Measurements from ENCODE around the gene STARD10. TPM values are rescaled to one million over a fixed set of nuclear protein-coding genes. Genes with fewer than 3 reads are reported as not detected.
"Not testable (repeated sequence)": the region's sequence is repeated elsewhere in the genome, so short reads cannot be mapped to it uniquely, and the experiment has no call there.

The STARD10 gene
- total RNA-seq, 1 donor from 2014 or later = 38.4 TPM

DNA sequence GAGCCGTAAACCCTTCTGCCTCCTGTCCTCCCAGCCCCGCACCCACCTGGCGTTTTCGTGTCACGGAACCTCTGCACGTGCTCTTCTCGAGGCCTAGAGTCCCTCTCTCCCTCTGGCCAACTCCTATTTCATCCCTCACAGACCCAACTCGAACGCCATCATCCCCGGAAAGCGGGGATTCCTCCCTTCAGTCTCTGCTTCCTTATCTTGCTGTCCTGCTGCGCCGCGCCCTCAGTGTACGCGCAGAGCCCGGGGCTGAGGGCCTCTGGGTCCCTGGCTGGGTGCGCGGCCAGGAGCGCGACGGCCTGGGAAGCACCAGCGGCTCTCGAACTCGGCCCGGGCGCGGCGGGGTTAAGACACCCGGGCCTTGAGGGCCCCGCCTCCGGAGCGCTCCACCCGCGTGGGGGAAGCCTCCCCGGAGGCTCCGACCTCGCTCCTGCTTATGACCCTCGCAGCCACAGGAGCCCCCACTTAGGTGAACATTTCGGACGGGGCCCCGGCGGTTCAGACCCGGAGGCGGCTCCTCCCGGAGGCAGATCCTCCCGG is 20.0 kb upstream of the STARD10 start:
- no peak for DNase-seq (ENCODE audit: low read depth)
- TF ChIP-seq EZH2 (IDR thresholded peaks at IDR 0.05; ENCODE audit: insufficient read depth, low read length) = no peak
- TF ChIP-seq, protein P1, sequence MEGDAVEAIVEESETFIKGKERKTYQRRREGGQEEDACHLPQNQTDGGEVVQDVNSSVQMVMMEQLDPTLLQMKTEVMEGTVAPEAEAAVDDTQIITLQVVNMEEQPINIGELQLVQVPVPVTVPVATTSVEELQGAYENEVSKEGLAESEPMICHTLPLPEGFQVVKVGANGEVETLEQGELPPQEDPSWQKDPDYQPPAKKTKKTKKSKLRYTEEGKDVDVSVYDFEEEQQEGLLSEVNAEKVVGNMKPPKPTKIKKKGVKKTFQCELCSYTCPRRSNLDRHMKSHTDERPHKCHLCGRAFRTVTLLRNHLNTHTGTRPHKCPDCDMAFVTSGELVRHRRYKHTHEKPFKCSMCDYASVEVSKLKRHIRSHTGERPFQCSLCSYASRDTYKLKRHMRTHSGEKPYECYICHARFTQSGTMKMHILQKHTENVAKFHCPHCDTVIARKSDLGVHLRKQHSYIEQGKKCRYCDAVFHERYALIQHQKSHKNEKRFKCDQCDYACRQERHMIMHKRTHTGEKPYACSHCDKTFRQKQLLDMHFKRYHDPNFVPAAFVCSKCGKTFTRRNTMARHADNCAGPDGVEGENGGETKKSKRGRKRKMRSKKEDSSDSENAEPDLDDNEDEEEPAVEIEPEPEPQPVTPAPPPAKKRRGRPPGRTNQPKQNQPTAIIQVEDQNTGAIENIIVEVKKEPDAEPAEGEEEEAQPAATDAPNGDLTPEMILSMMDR (IDR thresholded peaks at IDR 0.05; ENCODE audit: insufficient read depth, low read depth, low read length) = no peak
- H3K27me3 ChIP-seq (ENCODE audit: insufficient read depth, low read length) = no peaks in the 10 kb centered on the region
- H2AFZ ChIP-seq (ENCODE audit: low read depth, low read length) = peak overlapping the region; percentile 99
- peak overlapping the region; percentile 97 for H3K4me2 ChIP-seq (ENCODE audit: low read length)
- H3K4me1 ChIP-seq (ENCODE audit: insufficient read depth, low read length) = peaks cover 35% of the 10 kb centered on the region
- peaks cover 22% of the 10 kb centered on the region for H3K4me1 Mint-ChIP-seq (ENCODE audit: low read depth, unreplicated experiment)
- peaks cover 2% of the 10 kb centered on the region for H3K9me3 Mint-ChIP-seq (ENCODE audit: unreplicated experiment)
- peaks cover 2% of the 10 kb centered on the region for H3K27me3 Mint-ChIP-seq (ENCODE audit: low read depth, unreplicated experiment)
- no peaks in the 10 kb centered on the region for H4K20me1 ChIP-seq (ENCODE audit: insufficient read depth, low read length)
- no peaks in the 10 kb centered on the region for H3K9me3 ChIP-seq (ENCODE audit: insufficient read depth, low read depth, low read length)
- H3K4me3 ChIP-seq (ENCODE audit: insufficient read depth, low read depth, low read length) = peak overlapping the region; percentile 78
- H3K4me3 Mint-ChIP-seq (ENCODE audit: unreplicated experiment) = peak overlapping the region; percentile 90
- H3K36me3 Mint-ChIP-seq (ENCODE audit: low read depth, unreplicated experiment) = peaks cover 11% of the 10 kb centered on the region
- H3K27ac Mint-ChIP-seq (ENCODE audit: unreplicated experiment) = peak overlapping the region; percentile 95
- H3K36me3 ChIP-seq (ENCODE audit: insufficient read depth, low read length) = peaks cover under 1% of the 10 kb centered on the region
- no peak for FAIRE-seq
- peaks cover 17% of the 10 kb centered on the region for H3K79me2 ChIP-seq (ENCODE audit: insufficient read depth, low read length)
- peak overlapping the region; percentile 93 for H3K9ac ChIP-seq (ENCODE audit: low read length)
- H3K27ac ChIP-seq (ENCODE audit: low read depth, low read length) = peak overlapping the region; percentile 96

DNA sequence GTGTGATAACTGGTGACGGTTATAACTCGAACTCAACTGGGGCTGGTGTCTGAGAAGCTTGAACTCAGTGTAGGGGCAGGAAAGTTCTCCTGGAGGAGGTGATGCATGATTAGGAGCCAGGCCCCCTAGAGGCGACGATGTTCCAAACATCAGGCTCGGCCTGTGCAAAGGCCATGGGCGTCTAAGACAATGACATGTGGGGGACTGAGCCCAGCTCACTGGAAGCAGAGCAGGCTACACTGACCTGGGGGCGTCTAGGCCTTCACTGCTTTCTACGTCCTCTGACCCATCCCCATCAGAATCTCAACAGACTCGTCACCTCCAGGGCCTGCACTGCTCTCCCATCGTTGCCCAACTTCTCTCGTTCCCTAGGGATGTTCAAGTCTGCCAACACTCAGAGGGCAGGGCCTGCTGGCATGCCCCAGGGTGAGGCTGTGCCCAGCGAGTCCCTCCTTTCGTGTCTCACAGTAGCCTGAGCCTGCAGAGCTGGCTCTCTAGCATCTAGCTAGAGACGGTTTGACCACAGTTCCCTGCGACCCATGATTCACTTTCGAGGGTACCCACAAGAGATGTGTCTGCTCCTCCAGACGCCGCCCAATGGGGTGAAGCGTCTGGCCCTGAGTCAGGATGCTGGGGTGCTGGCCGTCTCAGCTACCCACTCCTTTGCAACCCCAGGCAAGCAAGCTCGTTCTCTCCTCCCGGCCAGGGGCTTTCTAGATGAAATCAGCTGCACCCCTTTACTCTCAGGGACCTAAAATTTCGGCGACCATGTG is 19.3 kb upstream of the STARD10 start:
- peak overlapping the region; percentile 78 for H3K4me3 ChIP-seq (ENCODE audit: insufficient read depth, low read depth, low read length)
- H3K4me2 ChIP-seq (ENCODE audit: low read length) = peak overlapping the region; percentile 97
- H3K4me1 ChIP-seq (ENCODE audit: insufficient read depth, low read length) = peaks cover 39% of the 10 kb centered on the region
- Mint-ChIP-seq H3K4me1 (ENCODE audit: low read depth, unreplicated experiment) (peaks cover 24% of the 10 kb centered on the region), H3K27me3 (ENCODE audit: low read depth, unreplicated experiment) (peaks cover 2% of the 10 kb centered on the region), H3K9me3 (ENCODE audit: unreplicated experiment) (peaks cover 1% of the 10 kb centered on the region), H3K4me3 (ENCODE audit: unreplicated experiment) (peak overlapping the region; percentile 90), H3K36me3 (ENCODE audit: low read depth, unreplicated experiment) (peaks cover 10% of the 10 kb centered on the region), H3K27ac (ENCODE audit: unreplicated experiment) (peak overlapping the region; percentile 95)
- peaks cover 17% of the 10 kb centered on the region for H3K79me2 ChIP-seq (ENCODE audit: insufficient read depth, low read length)
- DNase-seq (ENCODE audit: low read depth) (peak; percentile 59), FAIRE-seq (no peak)
- H3K9ac ChIP-seq (ENCODE audit: low read length) = peak overlapping the region; percentile 93
- H3K9me3 ChIP-seq (ENCODE audit: insufficient read depth, low read depth, low read length) = no peaks in the 10 kb centered on the region
- no peaks in the 10 kb centered on the region for H4K20me1 ChIP-seq (ENCODE audit: insufficient read depth, low read length)
- peak overlapping the region; percentile 96 for H3K27ac ChIP-seq (ENCODE audit: low read depth, low read length)
- peak overlapping the region; percentile 99 for H2AFZ ChIP-seq (ENCODE audit: low read depth, low read length)
- H3K36me3 ChIP-seq (ENCODE audit: insufficient read depth, low read length) = no peaks in the 10 kb centered on the region
- H3K27me3 ChIP-seq (ENCODE audit: insufficient read depth, low read length) = no peaks in the 10 kb centered on the region
- TF ChIP-seq EZH2 (IDR thresholded peaks at IDR 0.05; ENCODE audit: insufficient read depth, low read length) = no peak
- TF ChIP-seq, protein P1 (IDR thresholded peaks at IDR 0.05; ENCODE audit: insufficient read depth, low read depth, low read length) = peak; percentile 48

DNA sequence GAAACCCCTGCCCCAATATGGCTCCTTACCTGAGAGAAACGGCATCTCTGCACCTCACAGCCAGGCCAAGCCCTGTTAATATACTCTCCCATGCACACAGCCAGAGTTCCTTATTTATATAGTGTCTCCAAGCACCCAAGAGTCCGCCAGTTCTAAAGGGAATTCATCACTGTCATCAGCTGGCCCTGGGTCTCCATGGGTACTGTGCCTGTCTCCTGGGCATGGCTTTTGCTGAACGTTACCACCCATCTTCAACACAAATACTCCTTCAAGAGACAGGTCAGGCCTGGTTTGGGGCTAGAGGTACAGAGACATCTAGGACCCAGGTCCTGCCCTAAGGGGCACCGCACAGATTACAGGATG is 18.7 kb upstream of the STARD10 start:
- peak overlapping the region; percentile 90 for H3K4me3 Mint-ChIP-seq (ENCODE audit: unreplicated experiment)
- Histone ChIP-seq H3K4me2 (ENCODE audit: low read length) (peak overlapping the region; percentile 97), H3K27me3 (ENCODE audit: insufficient read depth, low read length) (no peaks in the 10 kb centered on the region), H3K79me2 (ENCODE audit: insufficient read depth, low read length) (peaks cover 17% of the 10 kb centered on the region), H3K9me3 (ENCODE audit: insufficient read depth, low read depth, low read length) (no peaks in the 10 kb centered on the region), H4K20me1 (ENCODE audit: insufficient read depth, low read length) (no peaks in the 10 kb centered on the region), H3K9ac (ENCODE audit: low read length) (peak overlapping the region; percentile 93), H3K4me3 (ENCODE audit: insufficient read depth, low read depth, low read length) (peak overlapping the region; percentile 78), H3K27ac (ENCODE audit: low read depth, low read length) (peak overlapping the region; percentile 9), H2AFZ (ENCODE audit: low read depth, low read length) (no peak overlapping the region), H3K36me3 (ENCODE audit: insufficient read depth, low read length) (no peaks in the 10 kb centered on the region), H3K4me1 (ENCODE audit: insufficient read depth, low read length) (peaks cover 39% of the 10 kb centered on the region)
- peaks cover 24% of the 10 kb centered on the region for H3K4me1 Mint-ChIP-seq (ENCODE audit: low read depth, unreplicated experiment)
- H3K9me3 Mint-ChIP-seq (ENCODE audit: unreplicated experiment) = peaks cover 1% of the 10 kb centered on the region
- peaks cover 8% of the 10 kb centered on the region for H3K36me3 Mint-ChIP-seq (ENCODE audit: low read depth, unreplicated experiment)
- H3K27me3 Mint-ChIP-seq (ENCODE audit: low read depth, unreplicated experiment) = peaks cover 2% of the 10 kb centered on the region
- TF ChIP-seq, protein P1 (IDR thresholded peaks at IDR 0.05; ENCODE audit: insufficient read depth, low read depth, low read length) = no peak
- TF ChIP-seq EZH2 (IDR thresholded peaks at IDR 0.05; ENCODE audit: insufficient read depth, low read length) = no peak
- no peak overlapping the region for H3K27ac Mint-ChIP-seq (ENCODE audit: unreplicated experiment)
- FAIRE-seq (no peak), DNase-seq (ENCODE audit: low read depth) (no peak)

DNA sequence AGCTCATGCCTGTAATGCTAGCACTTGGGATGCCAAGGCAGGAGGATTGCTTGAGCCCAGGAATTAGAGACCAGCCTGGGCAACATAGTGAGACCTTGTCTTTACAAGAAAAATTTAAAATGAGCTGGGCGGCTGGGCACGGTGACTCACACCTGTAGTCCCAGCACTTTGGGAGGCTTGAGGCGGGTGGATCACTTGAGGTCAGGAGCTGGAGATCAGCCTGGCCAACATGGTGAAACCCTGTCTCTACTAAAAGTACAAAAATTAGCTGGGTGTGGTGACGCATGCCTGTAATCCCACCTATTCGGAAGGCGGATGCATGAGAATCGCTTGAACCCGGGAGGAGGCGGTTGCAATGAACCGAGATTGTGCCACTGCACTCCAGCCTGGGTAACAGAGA is 17.8 kb upstream of the STARD10 start:
- H3K27ac Mint-ChIP-seq (ENCODE audit: unreplicated experiment); H3K36me3 ChIP-seq (ENCODE audit: insufficient read depth, low read length); FAIRE-seq: not testable (repeated sequence)

More for the DNA sequence above, 17.8 kb upstream of the STARD10 start:
- not testable (repeated sequence) for H3K27ac ChIP-seq (ENCODE audit: low read depth, low read length); H2AFZ ChIP-seq (ENCODE audit: low read depth, low read length); H3K4me2 ChIP-seq (ENCODE audit: low read length); H3K27me3 ChIP-seq (ENCODE audit: insufficient read depth, low read length); H3K4me3 ChIP-seq (ENCODE audit: insufficient read depth, low read depth, low read length); H4K20me1 ChIP-seq (ENCODE audit: insufficient read depth, low read length); H3K36me3 Mint-ChIP-seq (ENCODE audit: low read depth, unreplicated experiment); H3K9ac ChIP-seq (ENCODE audit: low read length); H3K4me3 Mint-ChIP-seq (ENCODE audit: unreplicated experiment); H3K27me3 Mint-ChIP-seq (ENCODE audit: low read depth, unreplicated experiment); H3K9me3 Mint-ChIP-seq (ENCODE audit: unreplicated experiment); DNase-seq (ENCODE audit: low read depth); H3K9me3 ChIP-seq (ENCODE audit: insufficient read depth, low read depth, low read length)
- H3K79me2 ChIP-seq (ENCODE audit: insufficient read depth, low read length) = peaks cover 17% of the 10 kb centered on the region
- peaks cover 22% of the 10 kb centered on the region for H3K4me1 Mint-ChIP-seq (ENCODE audit: low read depth, unreplicated experiment)
- peaks cover 39% of the 10 kb centered on the region for H3K4me1 ChIP-seq (ENCODE audit: insufficient read depth, low read length)

Measured in astrocyte (in vitro differentiated cells and primary cell).